HEK293 (cell line): ENCODE data around the gene ABI3BP.

ENCODE experiments used
- CTCF ChIP-seq: fragments of 450-650 bp; formaldehyde crosslinking; IDR thresholded peaks from 2 replicates; pipeline ENCODE4 v1.5.1; 2016; ENCODE audit warnings: missing biosample characterization, missing genetic modification characterization
- KLF1 ChIP-seq: fragments of 450-650 bp; formaldehyde crosslinking; IDR thresholded peaks from 2 replicates; pipeline ENCODE4 v1.5.1; 2016; ENCODE audit warnings: missing biosample characterization, missing genetic modification characterization
- PBX3 ChIP-seq: sonication (generic); formaldehyde crosslinking; IDR thresholded peaks from 2 replicates; pipeline ENCODE4 v1.8.1; 2022; ENCODE audit warnings: mild to moderate bottlenecking, moderate library complexity, missing genetic modification reagents
- SP7 ChIP-seq: fragments of 450-650 bp; formaldehyde crosslinking; IDR thresholded peaks from 2 replicates; pipeline ENCODE4 v1.5.1; 2016; ENCODE audit warnings: missing biosample characterization, missing genetic modification characterization
- ZNF404 ChIP-seq: fragments of 450-650 bp; formaldehyde crosslinking; IDR thresholded peaks from 2 replicates; pipeline ENCODE4 v1.5.1; 2017; ENCODE audit warnings: missing biosample characterization, missing genetic modification characterization
- ZNF530 ChIP-seq: fragments of 450-650 bp; formaldehyde crosslinking; IDR thresholded peaks from 2 replicates; pipeline ENCODE4 v1.5.1; 2016; ENCODE audit warnings: low read depth, missing biosample characterization, missing genetic modification characterization

- TF ChIP-seq ZNF530 (tag by site-specific recombination) (no peak), KLF1 (no peak), SP7 (no peak), PBX3 (no peak), CTCF (tag by site-specific recombination) (no peak), ZNF404 (tag by site-specific recombination) (no peak)
Measured at GRCh38 chr3:100836661-100837060, 156.6 kb downstream of the ABI3BP start.
